GM21367 (cell line): ENCODE results near the gene GGT6.
"Not testable (repeated sequence)": the region's sequence is repeated elsewhere in the genome, so short reads cannot be mapped to it uniquely, and the experiment has no call there.

Source experiments
- ATAC-seq: cut with Tn5 transposase; IDR thresholded peaks from one replicate; pipeline ENCODE4 v1.9.1; 2021; ENCODE audit not compliant: unreplicated experiment

The GGT6 gene, protein sequence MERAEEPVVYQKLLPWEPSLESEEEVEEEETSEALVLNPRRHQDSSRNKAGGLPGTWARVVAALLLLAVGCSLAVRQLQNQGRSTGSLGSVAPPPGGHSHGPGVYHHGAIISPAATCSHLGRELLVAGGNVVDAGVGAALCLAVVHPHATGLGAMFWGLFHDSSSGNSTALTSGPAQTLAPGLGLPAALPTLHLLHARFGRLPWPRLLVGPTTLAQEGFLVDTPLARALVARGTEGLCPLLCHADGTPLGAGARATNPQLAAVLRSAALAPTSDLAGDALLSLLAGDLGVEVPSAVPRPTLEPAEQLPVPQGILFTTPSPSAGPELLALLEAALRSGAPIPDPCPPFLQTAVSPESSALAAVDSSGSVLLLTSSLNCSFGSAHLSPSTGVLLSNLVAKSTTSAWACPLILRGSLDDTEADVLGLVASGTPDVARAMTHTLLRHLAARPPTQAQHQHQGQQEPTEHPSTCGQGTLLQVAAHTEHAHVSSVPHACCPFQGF

DNA sequence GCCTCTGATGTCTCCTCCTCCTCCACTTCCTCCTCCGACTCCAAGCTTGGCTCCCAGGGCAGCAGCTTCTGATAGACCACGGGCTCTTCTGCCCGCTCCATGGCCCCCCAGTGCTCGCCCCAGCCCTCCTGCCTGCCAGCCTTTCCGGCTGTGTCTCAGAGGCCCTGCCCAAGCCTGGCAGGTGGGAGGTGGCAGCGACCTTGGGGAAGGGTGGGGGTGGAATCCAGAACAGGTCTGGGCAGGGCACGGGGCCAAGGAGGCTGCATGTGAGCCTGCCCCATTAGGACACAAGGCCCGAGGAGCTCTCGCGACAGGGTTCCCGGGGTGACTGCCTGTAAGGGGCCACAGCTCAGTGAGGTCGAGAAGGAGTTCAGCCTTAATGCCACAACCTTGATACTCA lies at the start of gene GGT6:
Gene GGT6 (minus strand): TSS at position 157 of the 400 bp plus-strand sequence. CDS start 56 bp downstream, at position 101.
- no peak for ATAC-seq

DNA sequence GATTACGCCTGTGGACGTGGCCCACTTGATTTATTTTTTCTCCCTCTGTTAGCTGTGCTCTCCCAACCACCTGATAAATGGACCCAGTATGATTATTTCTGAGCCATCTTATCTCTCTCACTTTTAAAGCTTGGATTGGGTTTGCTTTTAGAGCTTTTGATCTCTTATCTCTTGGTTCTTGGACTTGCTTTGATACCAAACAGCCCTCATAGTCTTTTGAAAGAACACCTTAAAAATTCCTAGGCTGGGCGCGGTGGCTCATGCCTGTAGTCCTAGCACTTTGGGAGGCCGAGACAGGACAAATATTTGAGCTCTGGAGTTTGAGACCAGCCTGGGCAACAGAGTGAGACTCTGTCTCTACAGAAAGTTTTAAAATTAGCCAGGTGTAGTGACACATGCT lies 49.8 kb upstream of the GGT6 start:
- no peak for ATAC-seq

DNA sequence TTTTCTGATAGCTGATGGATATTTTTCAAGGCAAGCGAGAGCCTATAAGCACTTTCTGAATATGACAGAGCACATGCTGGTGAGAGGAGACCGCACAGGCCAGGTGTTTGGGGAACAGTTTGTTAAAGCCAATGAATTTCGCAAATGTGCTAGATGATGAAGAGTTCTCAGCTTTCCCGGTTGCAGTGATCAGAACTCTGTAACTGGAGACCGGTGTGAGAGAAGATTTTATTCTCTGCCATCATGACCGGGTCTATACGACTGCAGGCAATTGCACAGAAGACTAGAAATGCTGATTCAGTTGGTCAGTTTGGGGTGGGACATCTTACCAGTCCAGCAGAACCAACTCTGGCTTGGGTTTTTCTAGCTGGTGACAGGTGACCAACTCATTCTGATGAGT lies 49.4 kb upstream of the GGT6 start:
- ATAC-seq: no peak

DNA sequence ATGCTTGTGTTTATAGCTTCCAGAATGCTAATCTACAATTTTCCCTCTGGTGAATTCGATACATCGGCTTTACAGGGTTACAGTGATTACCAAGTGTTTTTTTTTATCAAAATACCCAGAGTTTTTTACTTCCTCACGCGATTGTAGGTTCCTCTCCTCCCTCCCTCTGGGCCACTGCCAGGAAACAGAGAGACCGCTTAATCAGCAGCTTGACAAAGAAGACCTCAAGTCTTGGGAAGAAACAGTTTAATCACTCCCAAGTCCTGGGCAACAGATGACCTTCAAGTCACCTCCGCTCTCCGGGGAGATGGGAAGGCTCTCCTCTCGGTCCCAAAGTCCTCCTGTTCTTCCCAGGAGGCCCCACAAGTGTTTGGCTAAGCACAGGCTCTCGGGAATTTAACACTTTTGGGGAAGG lies 47.4 kb upstream of the GGT6 start:
- ATAC-seq: no peak

DNA sequence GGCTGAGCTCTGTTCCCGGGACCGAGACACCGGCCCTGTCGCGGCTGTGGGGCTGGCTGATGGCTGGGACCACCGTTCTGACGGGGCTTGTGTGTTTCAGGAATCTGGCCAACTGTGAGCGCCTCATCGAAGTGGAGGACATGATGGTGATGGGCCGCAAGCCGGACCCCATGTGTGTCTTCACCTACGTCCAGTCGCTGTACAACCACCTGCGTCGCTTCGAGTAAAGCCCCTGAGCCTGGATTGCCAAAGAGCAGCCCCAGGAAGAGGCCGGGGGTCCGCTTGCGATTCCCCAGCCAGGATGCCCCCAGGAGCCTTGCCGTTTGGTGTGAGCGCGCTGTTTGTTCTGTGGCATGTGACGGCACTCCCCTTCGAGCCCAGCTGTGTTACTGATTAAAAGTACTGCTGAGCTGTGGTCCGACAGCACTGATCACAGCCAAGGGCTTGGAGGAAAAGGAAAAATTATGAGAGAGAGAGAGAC lies 46.9 kb upstream of the GGT6 start:
- no peak for ATAC-seq

DNA sequence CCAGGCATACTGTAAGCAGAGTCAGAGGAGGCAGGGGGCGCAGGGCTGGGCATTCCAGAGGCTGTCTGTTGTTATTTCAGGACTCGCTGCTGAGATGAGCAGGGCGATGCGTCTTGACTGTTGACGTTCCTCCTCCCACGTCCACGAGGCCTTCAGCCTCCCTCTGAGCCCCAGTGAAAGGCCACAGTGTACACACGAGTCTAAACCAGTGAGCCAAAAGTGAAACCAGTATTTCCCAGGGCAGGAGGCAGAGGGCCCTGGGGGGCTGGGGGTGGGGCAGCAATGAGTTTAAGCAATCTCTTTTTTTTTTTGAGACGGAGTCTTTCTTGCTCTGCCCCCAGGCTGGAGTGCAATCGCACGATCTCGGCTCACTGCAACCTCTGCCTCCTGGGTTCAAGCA lies 45.4 kb upstream of the GGT6 start:
- no peak for ATAC-seq

DNA sequence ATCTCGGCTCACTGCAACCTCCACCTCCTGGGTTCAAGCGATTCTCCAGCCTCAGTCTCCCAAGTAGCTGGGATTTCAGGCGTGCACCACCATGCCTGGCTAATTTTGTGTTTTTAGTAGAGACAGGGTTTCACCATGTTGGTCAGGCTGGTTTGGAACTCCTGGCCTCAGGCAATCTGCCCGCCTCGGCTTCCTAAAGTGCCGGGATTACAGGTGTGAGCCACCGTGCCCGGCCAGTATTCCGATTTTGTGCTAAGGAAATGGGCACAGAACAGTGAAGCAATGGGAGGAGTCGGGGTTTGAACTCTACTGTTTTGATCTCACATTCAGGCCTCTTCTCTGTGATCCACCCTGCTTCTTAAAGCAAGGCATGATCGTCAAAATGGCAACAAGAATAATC lies 44.4 kb upstream of the GGT6 start:
- ATAC-seq: not testable (repeated sequence)

DNA sequence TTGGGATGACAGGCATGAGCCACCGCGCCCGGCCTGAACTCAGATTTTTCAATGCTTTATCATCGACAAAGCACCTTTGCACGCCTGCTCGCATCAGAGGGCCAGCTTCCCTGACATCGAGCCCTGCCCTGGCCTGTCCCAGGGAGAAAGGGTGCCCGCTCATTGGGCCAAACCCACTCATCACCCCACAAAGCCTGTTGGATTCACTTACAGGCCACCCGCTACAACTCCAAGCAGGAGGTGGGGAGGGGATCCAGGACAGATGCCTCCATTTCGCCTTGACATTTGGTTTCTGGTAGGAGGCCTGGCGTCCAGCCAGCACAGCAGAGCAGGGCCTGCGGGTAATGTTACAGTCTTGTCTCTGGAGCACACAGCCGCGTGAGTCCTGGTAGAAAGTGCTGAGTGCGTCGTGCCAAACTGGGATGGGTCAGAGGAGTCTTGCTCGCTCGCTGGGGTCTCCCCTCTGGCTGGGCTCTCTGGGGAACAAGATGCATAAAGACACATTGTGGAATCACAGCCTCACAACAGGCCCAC lies 43.8 kb upstream of the GGT6 start:
- ATAC-seq: no peak

DNA sequence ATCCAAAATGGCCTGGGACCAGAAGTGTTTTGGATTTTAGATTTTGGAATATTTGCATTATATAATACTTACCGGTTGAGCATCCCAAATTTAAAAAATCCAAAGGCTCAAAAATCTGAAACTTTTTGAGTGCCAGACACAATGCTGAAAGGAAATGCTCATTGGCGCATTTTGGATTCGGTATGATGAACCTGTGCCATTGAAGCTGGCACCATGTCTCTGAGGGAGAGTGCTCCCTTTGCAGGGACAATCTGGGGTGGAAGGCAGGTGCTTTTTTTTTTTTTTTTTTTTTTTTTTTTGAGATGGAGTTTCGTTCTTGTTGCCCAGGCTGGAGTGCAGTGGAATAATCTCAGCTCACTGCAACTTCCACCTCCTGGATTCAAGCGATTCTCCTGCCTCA lies 41.7 kb upstream of the GGT6 start:
- no peak for ATAC-seq

DNA sequence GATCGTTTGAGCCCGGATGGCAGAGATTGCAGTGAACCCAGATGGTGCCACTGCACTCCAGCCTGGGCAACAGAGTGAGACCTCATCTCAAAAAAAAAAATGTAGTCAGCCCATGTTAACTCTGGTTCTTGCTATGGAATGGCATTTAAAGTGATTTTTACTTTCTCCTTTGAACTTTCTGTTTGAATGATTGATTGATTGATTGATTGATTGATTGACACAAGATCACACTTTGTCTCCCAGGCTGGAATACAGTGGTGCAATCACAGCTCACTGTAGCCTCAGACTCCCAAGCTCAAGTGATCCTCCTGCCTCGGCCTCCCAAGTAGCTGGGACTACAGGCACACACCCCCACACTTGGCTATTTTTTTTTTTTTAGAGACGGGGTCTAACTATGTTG lies 40.9 kb upstream of the GGT6 start:
- no peak for ATAC-seq

DNA sequence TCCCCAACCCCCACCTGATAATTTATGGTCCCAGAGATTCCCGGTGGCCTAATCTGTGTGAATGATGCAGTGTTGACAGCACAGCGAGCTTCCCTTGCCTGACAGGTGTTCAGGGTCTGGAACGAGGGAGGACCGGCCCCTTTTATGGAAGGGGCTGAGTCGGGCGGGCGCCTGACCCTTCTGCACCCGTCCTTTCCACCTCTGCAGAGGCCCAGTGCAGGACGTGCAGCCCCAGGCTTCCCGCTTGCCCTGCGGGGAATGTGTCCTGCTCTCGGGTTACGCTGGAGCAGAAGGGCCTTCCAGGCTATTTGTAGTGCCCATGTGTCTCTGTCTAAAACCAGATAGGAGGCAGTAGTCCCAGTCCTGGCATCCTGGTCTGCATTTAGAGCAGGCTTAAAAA lies 40.2 kb upstream of the GGT6 start:
- ATAC-seq: no peak

DNA sequence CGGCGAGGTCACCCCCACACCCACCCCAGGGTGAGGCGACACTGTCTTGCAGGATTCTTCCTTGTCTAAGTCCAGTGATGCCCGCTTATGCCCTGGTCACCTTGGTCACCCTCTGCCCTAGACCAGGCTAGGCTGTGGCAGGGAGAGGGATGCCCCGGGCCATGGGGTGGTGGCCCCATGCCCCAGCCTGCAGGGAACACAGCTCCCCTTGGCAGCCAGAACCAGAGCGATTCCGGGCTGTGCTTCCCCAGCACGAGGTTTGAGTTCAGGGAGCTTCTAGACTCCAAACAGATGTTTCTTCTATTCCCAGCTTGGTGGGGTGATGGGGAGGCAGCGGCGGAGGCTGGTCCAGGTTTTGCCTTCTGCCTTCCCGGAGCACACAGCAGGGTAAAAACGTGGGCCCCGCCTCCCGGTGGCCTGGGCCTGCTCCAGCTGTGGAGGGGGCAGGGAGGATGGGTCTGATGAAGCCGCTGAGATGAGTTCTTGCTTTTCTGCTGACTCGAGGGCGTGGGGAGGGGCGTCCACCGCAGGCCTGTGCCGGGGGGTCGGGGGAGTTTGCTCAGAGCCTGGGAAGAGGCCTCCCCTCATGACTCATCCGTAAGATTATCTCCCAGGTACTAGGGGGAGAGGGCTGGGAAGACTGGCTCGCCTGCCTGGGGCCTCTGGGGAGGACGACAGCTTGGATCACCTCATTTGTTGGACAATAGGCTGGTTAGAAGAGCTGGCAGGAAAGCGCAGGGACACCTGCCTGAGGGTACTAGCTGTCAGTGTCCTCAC lies 39.3 kb upstream of the GGT6 start:
- no peak for ATAC-seq

DNA sequence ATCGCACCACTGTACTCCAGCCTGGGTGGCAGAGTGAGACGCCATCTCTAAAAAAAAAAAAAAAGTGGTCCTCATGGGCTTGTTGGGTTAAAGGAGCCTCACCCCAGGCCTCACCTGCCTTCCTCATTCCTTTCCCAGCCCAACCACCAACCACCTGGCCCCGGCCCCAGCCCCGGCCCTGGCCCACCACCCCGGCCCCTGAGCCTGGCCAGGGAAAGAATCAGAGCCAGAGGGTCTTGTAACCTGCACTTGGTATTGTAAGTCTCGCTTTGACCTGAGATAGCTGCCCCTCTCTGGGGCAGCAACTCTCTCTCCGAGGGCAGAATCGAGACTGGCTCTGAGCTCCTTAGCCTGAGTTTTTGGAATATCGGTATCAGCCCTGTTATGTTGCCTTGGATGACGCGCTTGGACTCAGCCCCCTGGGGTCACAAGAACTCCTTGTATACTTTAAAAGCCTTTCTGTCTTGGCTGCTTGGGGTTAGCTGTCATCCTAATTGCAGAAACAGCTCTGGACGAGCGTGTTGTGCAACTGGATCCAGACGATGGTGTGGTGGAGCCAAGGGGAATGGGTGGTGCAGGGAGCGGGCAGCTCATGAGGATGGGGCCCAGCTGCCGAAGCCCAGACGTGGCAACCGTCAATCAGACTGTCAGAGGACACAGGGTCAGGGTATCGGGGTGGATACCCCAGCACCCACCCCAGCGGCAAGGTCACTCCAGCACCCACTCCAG lies 38.6 kb upstream of the GGT6 start:
- no peak for ATAC-seq

DNA sequence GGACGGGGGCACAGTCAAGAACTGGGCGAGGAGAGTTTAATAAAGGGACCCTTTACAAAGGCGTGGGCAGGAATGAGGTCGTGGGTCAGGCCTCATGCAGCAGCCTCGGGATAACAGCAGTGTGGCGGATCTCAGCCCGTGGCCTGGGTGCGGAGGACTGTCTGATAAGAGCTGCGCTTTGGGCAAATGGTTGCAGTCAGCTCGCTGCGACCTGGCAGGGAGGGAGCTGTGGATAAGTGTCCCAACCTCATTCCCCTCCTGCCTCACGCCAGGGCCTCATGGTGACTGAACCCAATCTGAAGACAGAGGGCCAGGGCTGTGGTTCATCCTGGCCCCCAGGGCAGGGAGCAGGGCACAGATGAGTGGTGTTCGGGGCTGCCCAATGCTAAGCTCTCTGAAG lies 37.6 kb upstream of the GGT6 start:
- no peak for ATAC-seq

DNA sequence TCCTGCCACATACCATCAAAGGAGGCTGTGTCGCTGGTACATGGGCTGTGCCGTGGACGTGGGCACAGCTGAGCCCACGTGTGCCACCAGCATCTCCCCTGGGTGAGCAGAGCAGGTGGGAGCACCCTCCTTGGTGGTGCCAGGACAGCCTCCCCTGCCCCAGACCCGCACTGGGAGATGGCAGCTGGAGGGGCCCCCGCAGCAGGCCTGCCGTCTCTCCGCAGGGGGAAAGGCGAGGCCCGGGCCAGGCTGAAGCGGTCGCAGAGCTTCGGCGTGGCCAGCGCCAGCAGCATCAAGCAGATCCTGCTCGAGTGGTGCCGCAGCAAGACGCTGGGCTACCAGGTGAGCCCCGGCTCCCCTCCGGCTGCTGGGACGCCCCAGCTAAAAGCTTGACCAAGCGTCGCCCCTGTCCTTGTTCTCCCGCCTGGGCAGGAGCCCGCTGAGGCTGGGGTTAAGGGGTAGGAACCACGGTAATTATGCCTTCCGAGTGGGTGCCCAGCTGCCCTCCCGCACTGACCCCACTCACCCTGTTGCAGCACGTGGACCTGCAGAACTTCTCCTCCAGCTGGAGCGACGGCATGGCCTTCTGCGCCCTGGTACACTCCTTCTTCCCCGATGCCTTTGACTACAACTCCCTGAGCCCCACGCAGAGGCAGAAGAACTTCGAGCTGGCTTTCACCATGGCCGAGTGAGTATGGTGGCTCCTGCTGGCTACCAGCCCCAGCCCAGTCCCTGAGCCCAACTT lies 36.4 kb upstream of the GGT6 start:
- ATAC-seq: no peak

DNA sequence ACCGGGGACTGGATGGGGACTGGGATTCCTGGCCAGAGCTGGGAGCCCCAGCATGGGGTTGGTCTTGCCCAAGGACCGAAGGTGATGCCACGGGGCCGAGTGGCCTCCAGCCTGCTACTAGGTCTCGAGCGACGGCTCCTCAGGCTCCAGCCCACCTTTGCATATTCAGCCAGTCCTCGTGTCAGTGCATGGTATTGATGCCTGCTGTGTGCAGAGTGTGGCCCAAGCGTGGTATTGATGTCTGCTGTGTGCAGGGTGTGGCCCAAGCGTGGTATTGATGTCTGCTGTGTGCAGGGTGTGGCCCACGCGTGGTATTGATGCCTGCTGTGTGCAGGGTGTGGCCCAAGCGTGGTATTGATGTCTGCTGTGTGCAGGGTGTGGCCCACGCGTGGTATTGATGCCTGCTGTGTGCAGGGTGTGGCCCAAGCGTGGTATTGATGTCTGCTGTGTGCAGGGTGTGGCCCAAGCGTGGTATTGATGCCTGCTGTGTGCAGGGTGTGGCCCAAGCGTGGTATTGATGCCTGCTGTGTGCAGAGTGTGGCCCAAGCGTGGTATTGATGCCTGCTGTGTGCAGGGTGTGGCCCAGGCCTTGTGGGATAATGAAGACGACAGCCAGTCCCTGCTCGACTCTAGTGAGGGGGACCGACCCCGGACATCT lies 35.4 kb upstream of the GGT6 start:
- not testable (repeated sequence) for ATAC-seq

DNA sequence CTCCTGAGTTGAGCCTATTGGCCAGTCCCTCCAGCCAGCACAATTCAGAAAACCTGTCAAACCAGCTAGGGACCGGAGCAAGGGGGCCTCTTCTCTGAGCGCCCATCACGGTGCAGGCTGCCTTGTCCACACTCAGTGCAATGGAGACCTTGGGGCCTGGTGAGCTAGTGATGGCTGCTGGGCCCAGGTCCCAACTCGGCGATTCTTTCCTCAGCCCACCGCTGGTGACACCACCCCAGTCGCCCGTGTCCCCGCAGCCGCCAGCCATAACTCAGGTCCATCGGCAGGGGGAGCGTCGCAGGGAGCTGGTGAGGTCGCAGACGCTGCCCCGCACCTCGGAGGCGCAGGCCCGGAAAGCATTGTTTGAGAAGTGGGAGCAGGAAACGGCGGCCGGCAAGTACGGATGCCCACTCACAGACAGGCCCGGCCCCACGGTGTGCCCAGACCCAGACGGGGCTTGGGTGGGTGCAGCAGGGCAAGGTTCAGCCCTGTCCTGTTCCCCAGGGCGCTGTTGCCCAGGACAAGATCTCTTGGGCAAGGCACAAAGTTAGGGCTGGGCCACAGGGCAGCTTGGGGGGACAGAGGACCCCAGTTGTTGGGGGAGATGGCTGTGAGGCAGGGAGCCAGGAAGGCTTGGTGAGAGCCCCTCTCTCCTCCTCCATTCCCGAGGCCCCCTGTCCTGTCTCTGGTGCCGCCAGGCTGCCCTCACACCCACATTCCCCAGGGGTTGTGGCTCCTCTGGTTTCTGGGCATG lies 34.7 kb upstream of the GGT6 start:
- ATAC-seq: no peak

DNA sequence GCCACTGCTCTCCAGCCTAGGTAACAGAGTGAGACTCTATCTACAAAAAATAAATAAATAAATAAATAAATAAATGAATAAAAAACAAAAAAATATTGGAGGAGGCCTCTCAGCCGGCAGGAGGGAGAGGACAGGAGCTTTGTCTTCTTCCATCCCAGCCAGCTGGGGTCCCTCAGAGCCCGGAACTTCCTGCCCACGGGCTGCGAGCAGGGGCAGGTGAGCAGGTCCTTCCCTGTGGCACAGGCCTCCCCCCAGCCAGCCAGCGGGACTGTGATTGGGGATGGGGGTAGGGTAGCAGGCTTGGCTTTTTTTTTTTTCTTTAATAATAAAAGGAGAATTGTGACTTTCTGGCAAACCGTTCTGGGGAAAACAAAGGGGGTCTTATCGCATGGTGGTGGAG lies 34.0 kb upstream of the GGT6 start:
- ATAC-seq: no peak

DNA sequence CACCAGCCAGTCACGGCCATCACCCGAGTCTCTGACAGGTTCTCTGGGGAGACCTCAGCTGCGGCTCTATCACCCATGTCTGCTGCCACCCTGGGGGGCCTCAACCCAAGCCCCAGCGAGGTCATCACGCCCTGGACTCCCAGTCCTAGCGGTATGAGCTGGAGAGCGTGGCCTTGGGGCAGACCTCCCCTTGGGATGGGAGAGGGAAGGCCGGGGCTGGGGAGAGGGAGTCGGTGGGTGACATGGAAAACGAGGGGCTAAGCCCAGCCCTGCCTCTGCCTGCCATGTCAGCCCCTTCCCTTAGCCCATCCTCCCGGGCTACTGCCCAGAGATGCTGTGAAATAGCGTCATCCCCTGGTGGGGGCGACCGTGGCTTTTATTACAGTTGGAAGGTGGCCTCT lies 32.6 kb upstream of the GGT6 start:
- no peak for ATAC-seq
